H4 (cell line): ENCODE measurements around the gene LPP. TPM values are rescaled to one million over a fixed set of nuclear protein-coding genes. Genes with fewer than 3 reads are reported as not detected.

Experiments
- DNase-seq: peaks from one replicate; pipeline ENCODE4 v3.0.0-alpha.2; 2015; ENCODE audit warnings: low spot score
- total RNA-seq: library from RNA; depleted of rRNA; stranded (reverse); fragments of >200 nt; shearing (Covaris generic); gene quantifications from 2 replicates; pipeline ENCODE4 v1.2.3, GENCODE V29; 2014

Gene LPP
- total RNA-seq, 1 experiment from 2014 or later = 28.3 TPM

DNA sequence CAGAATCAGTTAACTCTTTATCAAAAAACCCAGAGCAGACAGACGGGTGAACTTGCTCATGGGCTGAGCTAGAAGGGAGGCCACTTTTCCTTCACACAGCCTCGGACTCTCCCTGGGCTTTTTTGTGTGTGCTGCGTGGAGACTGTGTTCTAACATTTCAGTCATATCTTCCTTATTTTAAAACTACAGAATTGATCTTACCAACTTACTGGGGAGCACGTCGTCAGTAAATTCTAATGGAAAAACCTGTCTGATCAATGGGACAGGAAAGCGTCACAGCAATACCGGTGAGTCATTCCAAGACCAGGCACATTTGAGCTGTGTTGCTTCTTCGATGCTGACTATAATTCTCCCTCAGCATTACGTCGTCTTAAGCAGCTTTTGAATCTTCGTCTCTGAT, 145.1 kb downstream of the LPP start:
- no peak for DNase-seq

DNA sequence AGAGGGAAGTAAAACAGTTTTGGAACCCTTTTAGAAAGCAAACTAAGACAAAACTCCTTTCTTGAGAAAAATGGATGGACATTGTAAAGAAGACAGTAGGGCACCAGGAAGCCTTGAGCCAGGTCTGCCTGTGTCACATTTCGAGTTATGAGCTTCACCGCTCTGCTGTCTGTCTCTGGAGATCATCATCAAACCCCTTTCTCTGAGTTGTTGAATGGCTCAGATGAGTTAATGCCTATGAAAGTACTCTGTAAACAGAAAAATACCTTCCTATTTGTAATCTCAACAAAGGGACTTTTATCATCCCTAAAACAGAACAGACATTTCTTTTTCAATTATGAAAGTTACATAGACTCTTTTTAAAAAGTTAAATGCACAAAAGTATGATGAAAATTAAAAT, 145.8 kb downstream of the LPP start:
- no peak for DNase-seq

DNA sequence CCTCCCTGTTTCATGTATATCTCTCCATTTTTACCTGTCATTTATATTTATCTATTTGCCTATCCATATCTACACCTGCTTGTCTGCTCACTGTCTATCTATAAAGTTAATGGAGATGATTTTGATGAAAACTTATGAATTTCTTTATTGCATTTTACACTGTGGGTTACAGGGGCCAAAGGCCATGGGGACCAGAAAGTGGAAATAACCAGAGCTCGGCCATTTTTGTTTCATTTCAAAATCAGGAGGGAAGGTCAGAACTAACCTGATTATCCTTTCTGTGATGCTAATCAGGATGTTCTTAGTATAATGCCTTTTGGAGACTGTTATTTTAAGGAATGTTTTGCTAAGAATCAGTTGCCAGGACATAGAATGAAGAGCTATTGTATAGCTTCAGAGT, 147.2 kb downstream of the LPP start:
- no peak for DNase-seq

DNA sequence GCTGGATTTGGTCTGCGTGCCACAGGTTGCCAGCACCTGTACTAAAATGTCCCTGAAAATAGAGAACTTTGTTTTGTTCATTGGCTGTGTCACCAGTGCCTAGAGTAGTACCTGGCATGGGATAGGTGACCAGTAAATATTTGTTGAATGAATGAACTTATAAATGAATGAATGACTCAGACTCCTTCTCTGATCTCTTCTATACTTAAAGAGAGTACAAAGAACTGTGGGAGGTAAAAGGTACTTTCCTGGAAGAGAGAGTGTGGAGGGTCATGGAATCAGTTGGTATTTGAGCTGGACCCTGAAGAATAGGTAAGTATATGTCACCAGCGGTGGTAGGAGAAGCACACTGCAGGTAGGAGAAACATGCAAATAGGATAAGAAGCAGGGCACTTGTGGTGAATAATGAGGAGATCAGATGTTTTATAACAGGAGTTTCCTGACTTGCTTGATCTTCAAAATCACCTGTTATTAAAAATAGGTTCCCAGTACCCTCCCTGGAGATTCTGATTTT, 149.4 kb downstream of the LPP start:
- DNase-seq = no peak

DNA sequence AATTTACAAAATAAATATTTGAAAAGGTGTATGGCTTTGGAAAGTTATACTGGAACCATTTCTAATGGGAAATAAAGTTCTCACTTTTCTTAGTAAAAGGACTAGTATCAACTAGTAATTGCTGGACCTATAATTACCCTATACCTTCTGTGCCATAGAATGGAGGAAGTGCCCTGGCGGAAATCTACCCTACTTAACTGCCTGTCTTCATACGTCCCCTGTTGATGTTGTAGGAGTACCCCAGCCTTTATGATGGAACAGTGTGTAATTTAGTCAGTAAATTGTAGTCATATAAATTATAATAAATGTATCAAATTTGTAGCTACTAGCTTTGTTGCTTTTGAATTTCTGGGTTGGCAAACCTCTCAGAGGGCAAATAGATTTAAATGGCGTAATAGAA, 149.9 kb downstream of the LPP start:
- DNase-seq = no peak

DNA sequence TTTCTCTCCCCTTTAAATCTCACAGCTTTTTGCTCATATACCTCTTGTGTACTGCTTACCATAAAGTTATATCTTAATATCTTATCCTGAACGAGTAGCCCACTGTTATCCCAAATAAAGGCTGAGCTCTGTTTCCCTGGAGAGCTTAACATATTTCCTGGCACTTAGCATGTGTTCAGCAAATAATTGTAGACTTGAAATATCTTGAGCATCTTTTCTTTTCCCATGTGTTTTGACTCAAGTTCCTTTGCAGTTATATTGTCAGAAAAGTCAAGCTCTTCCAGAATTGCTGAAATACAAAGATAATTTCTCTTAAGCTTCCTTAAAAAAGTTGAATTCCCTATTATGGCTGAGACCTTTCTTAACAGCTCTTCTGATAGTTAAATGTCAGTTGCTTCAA, 150.5 kb downstream of the LPP start:
- DNase-seq = no peak

DNA sequence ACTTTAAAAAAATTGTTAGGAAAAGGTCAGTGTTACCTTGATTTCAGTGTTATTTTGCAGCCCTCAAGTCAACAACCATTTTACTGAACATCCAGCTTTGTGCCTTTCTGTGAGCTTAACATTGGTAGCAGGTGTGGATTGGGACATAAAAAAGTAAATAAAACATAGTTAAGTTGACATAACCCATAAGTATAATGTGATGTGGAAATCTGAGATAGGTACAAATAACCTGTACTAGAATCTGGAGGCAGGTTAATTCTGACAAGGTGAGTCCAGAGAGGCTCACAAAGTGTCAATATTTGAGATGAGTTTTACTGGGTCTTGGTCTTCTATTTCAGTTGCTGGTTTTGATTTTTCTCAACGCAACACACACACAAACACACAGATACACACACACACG, 151.3 kb downstream of the LPP start:
- no peak for DNase-seq

DNA sequence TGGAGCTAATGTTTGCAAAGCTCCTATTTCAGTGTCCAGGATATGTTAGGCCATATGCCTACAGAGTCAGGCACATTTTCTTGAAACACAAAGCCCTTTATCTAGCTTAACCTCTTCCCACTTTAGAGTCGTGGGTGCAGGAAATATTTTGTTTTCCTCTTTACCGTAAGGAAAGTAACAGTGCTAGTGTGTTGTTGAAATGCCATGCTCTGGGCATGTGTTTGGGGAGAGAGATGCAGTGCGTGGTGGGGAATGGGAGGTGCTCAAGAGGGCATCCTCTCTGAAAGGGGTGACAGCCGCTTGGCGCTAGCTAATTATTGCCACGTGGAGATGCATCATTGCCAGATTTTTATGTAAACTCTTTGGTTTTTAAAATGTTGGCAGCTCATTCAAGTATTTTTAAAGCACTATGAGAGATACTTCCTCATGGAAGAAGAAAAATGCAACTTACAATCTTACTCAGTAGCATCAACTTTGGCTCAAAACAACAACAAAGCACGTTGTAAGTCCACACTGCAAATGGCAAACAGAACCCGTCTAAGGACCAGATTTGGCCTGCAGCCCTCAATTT, 152.6 kb downstream of the LPP start:
- DNase-seq = no peak

DNA sequence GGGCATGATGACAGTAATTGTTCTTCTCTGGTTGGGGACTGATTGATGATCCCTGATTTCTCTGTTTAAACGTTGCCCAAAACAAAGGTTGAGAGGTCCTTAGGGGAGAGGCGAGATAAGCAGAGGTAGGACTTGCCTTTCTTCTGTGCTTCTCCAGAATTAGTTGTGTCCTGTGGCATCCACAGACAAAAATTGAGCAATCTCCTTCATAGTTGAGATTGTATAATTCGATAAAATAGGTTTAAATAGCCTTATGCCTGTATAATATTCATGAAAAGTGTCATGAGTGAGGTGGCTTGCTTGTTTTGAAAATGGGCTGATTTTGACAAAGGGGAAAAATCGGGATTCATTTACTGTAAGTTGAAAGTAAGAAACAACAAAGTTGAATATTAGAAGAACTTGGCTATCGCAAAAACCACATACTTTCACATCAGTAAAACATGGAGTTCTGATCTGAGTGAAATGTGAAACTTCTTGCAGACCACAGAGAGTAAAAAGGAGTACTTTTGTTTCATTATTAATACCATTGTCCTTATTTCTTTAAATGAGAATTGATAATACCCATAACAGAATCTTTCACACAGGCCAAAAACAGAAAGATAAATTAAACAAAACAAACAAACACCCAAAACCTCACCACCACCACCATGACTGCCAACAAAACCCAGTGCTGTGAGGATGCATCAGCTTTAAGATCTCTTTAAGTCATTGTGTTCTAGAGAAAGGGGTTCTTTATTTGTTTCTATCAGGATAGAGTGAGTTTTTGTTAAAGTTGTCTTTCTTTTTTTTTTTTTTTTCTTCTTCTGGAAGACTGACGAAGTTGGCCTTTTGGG, 155.7 kb downstream of the LPP start:
- DNase-seq = no peak

DNA sequence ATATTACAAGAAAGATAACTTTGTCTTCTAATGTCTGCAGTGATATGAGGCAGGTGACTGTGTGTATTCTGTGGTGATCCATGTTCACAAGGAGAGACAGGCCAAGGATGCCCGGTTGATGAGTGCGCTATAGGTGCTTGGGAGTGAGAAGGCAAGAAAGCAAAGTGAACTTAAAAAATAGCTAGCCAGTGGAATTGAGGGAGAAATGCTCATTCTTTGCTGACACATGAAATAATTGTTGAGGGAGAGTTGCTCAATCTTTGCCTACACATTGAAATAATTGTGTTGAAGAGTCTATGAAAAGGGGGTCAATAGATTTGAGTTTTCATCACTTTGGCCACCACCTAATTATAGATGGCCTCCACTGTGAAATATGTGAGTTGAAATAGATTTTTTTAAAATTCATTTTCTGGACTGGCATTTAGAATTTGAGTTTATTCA, 156.3 kb downstream of the LPP start:
- DNase-seq = no peak

DNA sequence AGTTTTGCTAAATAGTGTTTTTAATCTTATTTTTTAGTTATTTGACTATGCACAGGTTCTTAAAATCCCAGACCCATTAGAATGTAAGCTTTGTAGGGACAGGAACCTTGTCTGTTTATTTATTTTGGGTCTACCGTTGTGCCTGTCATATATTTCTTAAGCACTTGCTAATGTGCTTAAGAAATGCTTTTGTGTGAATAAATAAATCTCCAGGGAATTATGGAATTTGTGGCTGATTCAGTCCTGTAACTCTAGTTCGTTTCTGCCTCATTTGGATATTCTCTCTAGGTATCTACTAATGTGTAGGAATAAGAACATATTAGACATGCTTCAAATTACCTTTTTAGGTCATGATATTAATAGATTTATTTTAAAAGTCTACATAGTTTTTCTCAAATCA, 161.6 kb downstream of the LPP start:
- DNase-seq = no peak

DNA sequence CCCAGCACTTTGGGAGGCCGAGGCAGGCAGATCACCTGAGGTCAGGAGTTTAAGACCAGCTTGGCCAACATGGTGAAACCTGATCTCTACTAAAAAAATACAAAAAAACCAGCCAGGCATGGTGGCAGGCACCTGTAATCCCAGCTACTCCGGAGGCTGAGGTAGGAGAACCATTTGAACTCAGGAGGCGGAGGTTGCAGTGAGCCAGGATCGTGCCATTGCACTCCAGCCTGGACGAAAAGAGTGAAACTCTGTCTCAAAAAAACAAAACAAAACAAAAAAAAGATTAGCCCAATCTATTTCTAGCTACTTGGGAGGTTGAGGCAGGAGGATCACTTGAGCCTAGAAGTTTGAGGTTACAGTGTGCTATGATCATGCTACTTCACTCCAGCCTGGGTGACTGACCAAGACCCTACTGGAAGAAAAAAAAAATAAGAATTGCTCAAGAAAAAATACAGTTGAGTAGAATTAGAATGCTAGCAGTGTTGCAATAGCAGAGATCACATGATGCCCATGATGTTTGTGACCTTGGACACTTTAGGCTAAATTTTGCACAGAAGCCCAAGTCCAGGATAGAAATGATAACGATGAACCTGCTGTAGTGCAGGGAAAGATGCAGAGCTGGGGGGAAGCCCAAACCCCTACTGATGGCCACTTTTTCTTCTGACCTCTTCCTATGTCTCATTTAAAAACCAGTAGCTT, 162.2 kb downstream of the LPP start:
- no peak for DNase-seq

DNA sequence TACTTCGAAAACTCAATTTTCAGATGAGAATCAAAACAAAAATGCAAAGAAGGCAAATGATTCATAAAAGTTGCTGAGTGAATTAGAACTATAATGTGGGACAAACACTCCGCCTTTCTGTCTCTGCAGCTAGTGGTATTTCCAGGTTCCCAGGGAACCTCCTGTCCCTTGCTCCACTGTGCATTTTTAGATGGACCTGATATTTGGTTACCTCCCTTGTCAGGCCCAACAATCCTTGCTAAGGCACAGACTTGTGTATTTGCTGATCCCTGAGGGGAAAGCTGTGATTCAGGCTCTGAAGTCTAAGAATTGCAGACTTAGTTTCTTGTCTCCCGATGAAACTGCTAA, 162.7 kb downstream of the LPP start:
- no peak for DNase-seq

DNA sequence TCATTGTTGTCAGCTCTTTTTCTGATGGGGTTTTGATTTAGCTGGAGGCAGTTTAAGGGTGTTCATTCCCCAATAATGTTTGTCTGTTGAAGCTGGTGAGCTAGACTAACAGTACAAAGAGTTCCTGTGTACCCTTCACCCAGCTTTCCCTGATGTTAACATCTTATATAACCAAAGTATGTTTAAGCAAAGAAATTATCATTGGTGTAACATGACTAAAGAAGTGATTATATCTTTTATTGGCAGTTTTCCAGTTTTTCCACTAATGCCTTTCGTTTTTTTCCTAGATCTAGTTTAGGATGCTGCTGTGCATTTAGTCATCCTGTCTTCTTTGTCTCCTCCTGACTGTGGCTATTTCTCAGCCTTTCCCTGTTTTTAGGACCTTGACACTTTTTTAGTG, 165.6 kb downstream of the LPP start:
- no peak for DNase-seq

DNA sequence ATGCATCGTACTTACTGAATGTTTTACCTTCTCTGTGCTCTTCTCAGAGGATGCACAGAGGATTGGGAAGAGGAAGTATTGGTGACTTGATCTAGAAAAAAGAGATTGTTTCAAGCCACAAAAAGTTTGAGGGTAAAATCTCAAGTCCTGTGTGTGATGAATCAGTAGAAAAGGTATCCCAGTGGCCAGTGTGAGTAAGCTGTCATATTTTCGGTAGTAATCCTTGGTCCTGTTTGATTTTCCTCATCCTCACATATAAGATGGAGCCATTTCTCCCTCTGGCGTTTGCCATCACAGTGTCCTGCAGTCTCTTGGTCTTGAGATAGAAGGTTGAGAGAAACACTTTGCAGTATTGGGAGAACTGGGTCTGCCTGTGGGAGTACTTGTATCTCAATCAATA, 166.8 kb downstream of the LPP start:
- no peak for DNase-seq

DNA sequence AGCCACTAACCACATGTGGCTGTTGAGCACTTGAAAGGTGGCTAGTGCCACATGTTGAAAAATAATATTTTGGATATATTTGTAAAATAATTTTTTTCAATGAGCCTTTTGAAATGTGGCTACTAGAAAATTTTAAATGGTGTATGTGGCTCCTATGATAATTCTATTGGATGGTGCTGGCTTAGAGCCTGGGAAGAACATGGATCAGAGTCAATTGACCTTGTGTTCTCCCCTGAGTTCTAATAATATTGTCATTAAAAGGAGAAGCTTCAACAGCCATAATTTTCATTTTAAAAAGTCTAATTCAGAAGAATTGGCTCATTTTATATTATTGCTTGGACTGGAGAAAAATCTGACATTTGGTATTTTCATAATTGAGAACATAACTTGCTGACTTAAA, 167.3 kb downstream of the LPP start:
- DNase-seq = no peak

DNA sequence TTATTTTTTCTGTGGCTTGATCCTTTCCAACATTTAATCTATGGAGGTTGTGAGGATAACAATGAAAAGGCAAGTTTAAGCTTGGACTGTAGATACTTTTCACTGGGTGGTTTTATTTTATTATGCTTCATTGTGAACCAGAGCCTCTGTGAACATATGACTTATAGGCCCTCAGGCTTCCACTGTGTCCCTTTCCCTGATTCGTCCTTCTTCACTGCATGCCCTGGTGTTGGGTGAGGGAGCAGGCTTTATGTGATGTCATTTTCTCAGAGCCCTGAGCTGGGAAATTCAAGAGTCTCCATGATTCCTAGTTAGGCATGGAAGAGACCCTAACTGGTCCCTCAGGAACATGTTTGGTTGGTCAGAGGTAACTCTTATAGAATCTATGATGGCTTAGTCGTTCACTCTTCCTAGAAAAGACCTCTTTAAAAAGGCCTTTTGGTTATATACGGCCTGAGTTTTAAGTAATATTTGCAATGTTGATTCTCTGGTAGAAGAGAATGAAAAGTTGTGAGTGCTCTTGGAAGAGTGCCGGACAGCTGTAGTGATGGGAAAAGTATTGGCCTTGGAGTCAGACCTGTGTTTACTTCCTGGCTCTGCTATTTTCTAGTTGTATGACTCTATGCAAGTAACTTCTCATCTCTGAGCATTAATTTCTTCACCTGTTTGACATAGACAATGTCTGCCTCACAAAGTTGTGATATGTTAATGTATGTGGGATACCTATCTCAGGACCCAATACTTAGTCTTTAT, 168.4 kb downstream of the LPP start:
- DNase-seq = no peak

DNA sequence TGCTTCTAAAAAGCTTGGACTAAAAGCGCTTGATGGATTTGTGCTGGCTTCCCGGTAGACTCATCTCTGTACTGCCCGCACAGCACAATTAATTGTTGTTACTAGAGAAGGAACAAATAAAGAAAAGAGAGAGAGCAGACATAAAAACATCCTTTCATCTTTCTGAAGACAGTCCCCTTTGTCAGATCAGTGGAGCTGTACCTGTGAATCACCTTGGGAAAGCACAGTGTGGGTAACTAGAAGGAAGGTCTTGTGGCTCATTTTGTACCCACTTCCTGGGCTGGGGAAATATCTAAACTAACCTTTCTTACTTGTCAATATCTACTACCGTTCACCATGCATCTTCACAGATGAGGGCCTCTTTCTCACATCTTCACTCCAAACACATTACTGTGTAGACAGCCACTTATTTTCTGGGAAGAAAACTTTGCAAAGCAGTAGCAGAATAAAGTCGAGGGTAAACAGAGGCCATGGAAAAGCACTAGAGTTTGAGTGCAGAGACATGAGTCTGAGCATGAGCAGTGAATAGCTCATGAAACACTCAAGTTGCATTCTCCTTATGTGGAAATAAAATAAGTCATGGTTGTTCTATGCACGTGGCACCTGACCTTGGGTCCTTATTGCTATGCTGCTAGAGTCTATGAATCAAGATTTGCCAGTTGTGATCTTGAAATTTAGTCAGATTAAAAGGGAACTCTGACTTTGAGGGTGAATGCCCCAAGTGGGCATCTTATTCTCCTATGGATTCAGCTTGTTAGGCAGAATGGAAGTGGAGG, 169.3 kb downstream of the LPP start:
- DNase-seq = no peak

DNA sequence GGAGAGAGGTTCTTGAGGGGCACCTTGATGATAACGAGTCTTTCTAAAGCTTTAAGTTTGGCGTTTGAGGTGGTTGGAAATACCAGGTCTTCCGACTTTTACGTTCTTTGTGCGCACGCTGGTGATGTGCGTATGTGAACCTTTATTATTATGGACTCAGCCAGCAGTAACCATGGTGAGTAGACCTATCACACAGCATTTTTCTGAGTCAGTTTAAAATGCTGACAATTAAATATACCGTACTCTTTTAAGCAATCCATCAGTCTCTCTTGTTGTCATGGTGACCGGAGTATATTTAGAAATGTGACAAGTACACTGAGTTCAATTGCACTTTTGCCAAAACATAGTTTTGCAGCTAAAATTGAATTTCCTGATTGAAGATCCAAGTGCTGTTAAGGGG, 172.2 kb downstream of the LPP start:
- DNase-seq = no peak

DNA sequence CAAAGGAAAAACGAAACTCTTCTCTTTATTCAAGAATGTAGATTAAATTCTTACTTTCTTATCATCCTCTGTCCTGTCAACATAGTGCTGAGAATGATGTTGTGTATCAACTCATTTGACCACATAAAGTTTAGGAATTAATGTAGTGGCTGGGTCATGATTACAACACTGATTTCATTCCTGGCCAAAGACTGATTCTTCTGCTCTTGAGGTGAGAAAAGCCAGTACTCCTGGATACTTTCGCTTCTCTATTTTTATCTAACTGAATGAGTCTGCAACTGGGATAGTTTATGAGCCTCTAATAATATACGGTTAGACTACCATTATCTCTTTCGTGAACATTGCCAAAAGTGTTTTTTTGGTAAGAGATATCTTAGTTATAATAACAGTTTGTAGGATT, 173.0 kb downstream of the LPP start:
- no peak for DNase-seq

DNA sequence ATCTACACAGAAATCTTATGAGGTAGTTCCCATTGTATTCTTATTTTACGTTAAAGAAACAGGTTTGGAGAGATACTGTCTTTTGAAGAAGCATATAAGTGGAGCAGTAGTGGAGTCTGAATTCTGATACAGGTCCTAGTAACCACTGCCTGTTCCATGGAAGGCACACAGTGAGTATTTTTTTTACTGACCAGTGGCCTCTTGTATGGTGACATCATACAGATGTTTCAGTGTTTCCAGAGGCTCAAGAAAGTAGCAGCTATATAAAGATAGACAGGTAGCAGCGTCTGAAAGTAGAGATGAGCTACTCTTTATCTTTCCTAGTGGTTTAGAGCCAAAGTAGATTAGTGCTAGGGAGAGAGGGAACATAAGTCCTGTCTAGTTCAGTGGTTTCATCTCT, 173.5 kb downstream of the LPP start:
- no peak for DNase-seq

DNA sequence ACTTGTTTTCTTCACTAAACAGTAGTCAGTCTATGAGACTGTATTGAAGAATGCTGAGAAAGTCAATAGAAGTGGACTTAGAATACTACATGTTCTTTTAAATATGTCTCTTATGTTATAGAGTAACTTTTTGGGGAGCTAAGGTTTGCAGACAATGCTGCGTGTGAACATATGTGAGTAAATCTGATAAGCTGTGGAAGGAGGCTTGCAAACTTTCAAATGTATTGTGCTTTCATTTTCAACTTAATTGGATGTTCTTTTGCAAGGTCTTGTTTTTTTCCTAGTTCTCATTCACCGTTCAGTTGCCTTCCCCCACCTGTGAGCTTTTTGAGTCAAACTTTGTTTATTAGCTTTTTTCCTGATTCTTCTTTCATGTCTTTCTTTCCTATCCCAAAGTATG, 176.2 kb downstream of the LPP start:
- DNase-seq = no peak
